Measurements from ENCODE around the gene HSD17B2.
"Not testable (repeated sequence)": the region's sequence is repeated elsewhere in the genome, so short reads cannot be mapped to it uniquely, and the experiment has no call there.

HSD17B2 gene

DNA sequence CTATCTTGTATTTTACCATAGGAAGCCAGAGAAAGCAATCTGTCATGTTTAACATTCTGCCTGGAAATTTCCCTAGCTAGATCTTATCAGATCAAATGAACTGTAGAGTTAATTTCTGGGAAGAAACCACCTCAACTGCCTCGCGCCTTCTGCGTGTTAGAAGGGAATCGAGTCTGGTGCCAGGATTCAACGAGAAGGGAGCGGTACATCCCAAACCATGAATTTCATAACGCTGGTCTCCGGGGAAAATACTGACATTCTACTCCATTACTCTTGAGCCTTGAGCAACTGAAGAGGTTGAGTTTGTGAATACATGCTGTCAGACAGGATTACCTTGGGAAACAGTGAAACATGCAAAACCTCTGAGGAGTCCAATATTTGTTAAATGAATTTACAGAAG is 99.8 kb downstream of the HSD17B2 start:
- DNase-seq (ENCODE audit: low spot score), result no peak

DNA sequence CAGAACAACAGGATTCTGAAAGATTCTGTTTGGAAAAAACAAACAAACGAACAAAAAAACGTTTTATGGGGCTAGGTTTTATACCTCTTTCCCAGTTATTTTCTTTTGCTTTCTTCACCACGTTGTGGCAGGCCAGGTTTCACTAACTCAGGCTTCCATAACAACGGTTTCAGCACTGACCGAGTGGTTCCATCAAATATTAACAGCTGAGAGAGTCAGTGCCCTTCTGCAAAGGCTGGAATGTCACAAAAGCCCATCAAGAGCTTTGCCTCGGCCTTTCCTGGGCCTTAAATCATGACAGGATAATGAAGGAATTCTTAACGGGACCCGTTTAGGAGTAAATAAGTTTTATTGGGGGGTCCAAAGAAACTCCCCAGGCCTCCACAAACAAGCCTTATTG is 100.8 kb downstream of the HSD17B2 start:
- DNase-seq (ENCODE audit: low spot score), result no peak

DNA sequence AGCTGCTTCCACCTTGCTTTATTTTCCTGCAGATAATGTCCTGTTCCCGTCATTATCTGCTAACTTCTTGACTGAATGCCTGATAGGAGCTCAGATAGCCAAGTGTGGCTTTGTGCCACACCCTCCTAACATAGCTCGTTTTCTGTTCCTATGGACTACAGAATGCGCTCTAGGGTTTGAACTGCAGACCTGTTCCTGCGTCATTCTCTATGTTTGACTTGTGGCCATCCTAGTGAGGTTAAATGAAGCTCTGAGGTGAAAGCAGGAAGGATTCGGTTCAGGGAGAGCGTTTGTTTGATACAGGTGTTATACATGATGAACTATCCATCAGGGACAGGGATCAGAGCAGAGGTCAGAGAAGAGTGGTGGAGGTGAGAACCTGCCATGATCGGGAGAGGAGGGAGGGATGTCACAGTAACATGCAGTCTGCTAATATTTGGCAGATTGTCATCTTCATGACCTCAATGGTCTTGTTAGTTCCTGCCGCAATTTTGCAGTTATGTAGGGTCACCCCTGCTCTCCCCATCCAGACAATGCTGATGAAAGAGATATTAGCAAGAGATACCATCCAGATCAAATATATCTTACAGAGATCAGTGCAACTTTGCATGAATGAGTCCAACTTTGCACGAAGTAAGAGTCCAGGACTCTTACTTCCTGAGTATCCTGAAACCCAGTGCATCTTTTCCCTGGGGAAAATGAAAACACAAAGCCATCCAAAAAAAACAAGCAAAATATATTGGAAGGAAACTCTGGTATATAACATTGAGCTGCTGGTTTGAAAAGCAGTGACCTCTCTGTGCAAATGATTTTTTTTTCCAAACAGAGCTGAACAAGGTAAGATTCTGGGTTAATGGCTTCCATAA is 102.1 kb downstream of the HSD17B2 start:
- DNase-seq (ENCODE audit: low spot score), result no peak

DNA sequence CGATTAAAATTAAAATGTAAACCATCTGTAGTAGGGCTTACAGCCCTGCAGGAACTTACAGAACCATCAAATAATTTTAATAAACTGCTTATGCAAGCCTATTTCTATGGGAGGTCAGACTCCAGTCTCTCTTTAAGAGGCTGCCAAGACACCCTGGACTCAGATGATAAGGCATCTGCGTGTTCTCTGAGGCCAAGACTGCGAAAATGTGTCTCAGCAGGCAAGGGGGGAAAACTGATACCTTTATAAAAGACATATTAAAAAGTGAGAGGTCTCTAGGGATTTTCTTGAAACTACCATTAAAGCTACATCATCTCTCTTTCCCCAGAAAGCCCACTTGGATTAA is 102.7 kb downstream of the HSD17B2 start:
- DNase-seq (ENCODE audit: low spot score), result no peak

DNA sequence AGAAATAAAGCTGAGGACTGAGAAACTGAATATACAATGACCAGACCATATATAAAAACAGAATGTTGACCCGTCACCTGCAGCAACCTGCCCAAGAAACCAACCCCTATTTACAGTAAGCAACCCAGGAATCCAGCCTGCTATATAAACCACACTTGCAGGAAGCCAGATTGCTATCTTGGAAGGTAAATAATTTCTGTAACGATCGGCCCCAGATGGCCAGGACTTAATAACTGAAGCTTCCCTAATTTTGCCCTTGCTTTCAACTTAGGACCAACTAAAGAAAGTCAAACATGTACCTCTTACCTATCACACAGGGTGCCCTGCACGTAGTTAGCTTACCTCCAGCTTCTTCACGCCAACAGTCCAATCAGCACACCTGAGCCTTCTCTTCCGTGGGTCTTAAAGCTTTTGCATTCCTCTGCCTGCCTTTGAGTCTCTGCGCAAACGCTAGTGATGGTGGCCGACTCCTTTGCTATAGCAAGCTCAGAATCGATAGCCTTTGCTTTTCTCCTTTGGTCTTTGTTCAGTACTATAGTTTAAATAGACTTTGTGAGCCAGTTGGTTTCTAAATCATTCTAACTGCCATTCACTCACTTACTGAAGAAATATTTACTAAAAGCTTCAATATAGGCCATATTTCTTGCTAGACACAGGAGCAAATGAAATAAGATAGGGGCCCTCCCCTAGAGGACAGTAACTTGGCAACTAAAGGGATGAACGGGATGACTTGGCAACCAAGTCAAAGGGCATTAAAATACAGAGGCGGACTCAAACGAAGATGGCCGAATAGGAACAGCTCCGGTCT is 103.6 kb downstream of the HSD17B2 start:
- DNase-seq (ENCODE audit: low spot score), result no peak

DNA sequence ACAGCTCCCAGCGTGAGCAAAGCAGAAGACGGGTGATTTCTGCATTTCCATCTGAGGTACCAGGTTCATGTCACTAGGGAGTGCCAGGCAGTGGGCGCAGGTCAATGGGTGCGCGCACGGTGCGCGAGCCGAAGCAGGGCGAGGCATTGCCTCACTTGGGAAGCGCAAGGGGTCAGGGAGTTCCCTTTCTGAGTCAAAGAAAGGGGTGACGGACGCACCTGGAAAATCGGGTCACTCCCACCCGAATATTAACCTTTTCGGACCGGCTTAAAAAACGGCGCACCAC is 104.2 kb downstream of the HSD17B2 start:
- DNase-seq (ENCODE audit: low spot score), result not testable (repeated sequence)

DNA sequence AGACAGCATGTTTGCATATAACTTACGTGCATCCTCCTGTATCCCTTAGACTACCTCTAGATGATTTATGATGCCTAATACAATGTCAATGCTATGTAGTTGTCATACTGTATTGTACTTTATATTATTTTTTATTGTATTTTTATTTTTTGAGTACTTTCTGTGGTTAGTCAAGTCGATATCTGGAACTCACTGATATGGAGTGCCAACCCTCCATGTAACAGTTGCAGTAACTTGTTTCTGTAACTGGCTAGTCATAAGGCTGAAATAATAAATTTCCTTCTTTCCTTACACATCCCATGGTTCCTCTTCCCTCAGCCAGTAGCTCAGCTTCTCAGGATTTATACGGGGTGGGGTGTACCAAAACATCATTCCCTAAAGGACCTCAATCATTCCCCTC is 111.5 kb downstream of the HSD17B2 start:
- no peak for DNase-seq (ENCODE audit: low spot score)

DNA sequence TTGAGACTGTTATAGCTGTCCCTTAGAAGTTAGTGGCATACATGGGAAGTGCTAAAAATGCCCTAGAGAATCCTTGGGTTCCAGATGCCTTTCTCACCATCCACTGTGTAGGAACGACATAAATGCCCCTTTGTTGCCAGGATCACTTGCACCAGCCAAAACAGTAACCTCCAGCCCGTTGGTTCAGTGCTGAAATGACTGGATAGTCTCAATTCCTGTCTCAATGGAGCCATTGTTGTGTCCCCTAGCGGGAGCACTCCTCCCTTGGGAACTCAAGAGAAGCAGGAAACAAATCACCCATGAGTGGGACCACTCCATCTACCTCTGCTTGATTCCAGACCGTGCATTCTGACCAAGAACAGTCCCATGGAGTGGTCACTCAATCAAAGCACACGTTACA is 111.9 kb downstream of the HSD17B2 start:
- no peak for DNase-seq (ENCODE audit: low spot score)

DNA sequence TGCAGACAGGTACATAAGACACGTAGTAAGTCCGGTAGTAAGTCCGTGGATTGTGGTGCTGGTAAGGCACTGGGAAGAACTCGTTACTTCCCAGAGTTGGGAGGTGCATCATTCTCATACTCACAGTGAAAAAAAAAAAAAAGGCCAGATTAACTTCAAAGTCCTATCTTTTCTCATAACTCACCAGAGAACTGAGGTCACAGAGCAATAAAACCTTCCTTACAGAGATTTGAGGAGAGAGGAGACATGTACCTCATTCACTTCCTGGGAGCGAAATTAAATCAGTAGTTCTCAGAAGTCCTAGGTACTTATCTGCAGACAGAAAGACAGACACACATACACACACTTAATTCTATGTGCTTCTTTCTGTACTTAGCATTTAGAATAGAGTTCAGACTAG is 112.5 kb downstream of the HSD17B2 start:
- no peak for DNase-seq (ENCODE audit: low spot score)
